GM12864 (cell line): ENCODE data around the gene ANO3.

Experiments used
- DNase-seq: peaks from one replicate; pipeline ENCODE4 v3.0.0-alpha.2; 2011; ENCODE audit warnings: low read depth
- H3K4me3 ChIP-seq: 2 replicates; pipeline ENCODE4 v1.5.1; 2011; ENCODE audit warnings: mild to moderate bottlenecking, low read depth, low read length, control low read depth
- CTCF ChIP-seq: IDR thresholded peaks from 2 replicates; pipeline ENCODE4 v1.5.1; 2011; ENCODE audit warnings: low read depth, mild to moderate bottlenecking, moderate library complexity, low read length, control low read depth, inconsistent platforms; ENCODE audit errors: missing control alignments

ANO3 gene

GRCh38 chr11:26418386-26418912 is 86.5 kb downstream of the ANO3 start:
- no peak for DNase-seq
- TF ChIP-seq CTCF: no peak
- H3K4me3 ChIP-seq: no peak overlapping the region

GRCh38 chr11:26420331-26420730 is 88.4 kb downstream of the ANO3 start:
- no peak for DNase-seq

DNA sequence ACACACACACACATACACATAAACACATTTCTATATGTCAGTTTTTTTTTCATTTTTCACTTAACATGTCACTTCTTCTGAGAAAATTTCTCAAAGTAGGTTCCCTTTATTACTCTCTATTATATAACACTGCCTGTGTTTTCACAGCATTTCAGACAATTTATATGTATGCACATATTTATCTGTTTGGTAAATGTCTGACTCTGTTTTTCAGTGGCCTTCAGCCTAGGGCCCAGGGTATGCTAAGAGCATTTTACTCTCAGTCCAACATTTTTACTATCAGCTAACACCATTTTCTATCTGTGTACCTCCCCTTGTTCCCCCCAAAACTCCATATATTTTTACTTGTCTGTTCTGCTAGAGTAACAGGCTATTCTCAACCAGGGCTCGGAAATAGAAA is 92.3 kb downstream of the ANO3 start:
- H3K4me3 ChIP-seq: no peak overlapping the region
- DNase-seq: no peak
- TF ChIP-seq CTCF: no peak

More at GRCh38 chr11:26420331-26420730, 88.4 kb downstream of the ANO3 start:
- no peak overlapping the region for H3K4me3 ChIP-seq
- TF ChIP-seq CTCF: no peak

DNA sequence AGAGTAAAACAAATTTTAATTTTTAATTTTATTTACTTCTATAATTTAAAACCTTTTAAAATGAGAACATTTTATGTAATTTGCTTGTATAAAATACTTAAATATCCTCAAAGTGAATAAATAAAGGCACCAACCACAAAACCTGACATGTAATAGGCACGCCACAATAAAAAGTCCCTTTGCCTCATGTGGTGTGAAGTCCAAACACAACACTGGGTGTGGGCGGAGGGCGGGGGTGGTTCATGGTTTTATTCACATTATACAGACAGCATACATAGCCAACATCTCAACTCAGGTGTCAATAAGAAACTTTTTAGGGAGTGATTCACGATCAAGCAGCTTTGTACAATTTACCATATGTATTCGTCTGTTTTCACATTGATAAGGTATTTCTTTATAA is 107.9 kb downstream of the ANO3 start:
- DNase-seq: no peak
- no peak for TF ChIP-seq CTCF
- H3K4me3 ChIP-seq: no peak overlapping the region

DNA sequence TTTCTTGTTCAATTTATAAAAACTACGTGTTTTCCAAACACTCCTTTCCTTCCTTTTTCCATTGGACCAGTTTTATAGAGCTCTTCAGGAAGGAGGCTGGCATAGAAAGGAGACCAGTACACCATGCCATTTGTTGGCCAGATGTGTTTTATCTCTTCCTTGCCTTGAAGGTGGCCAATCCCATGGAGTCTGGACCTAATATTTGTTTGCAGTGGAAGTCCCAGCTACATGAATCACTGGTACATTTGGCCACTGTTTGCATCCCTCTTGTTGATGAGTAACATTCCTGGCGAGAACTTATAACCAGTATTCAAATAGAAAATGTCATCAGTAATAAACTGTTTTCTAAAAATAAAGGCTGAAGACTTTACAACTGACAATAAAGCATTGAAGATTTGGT is 110.2 kb downstream of the ANO3 start:
- H3K4me3 ChIP-seq: no peak overlapping the region
- no peak for TF ChIP-seq CTCF
- no peak for DNase-seq

- no peak for DNase-seq
- TF ChIP-seq CTCF: no peak
- no peak overlapping the region for H3K4me3 ChIP-seq
Observed at GRCh38 chr11:26443617-26444016, 111.7 kb downstream of the ANO3 start.

- no peak for DNase-seq
- H3K4me3 ChIP-seq: no peak overlapping the region
- TF ChIP-seq CTCF: no peak
Observed at GRCh38 chr11:26457636-26458035, 125.7 kb downstream of the ANO3 start.
